HG03457 (cell line): ENCODE measurements around the gene LGMN.

Experiments
- ATAC-seq: cut with Tn5 transposase; IDR thresholded peaks from one replicate; pipeline ENCODE4 v1.9.1; 2021; ENCODE audit warnings: moderate number of reproducible peaks; ENCODE audit not compliant: unreplicated experiment

LGMN gene

GRCh38 chr14:92656306-92657081, 91.9 kb downstream of the LGMN start:
- ATAC-seq: no peak

GRCh38 chr14:92655419-92656201, 92.8 kb downstream of the LGMN start:
- no peak for ATAC-seq

- no peak for ATAC-seq
Observed at GRCh38 chr14:92654239-92654901, 94.1 kb downstream of the LGMN start.
